PFSK-1 (cell line): ENCODE measurements around the gene LAIR1.

Experiments
- FOXP2 ChIP-seq: optimal IDR thresholded peaks from 2 replicates; pipeline ENCODE3; 2011; ENCODE audit warnings: borderline replicate concordance, control low read depth, inconsistent platforms; ENCODE audit not compliant: insufficient read depth; ENCODE audit errors: extremely low read length, extremely low read depth
- POLR2AphosphoS5 ChIP-seq: IDR thresholded peaks from 2 replicates; pipeline ENCODE4 v1.6.1; 2012; ENCODE audit warnings: low read depth, mild to moderate bottlenecking, control low read depth, low read length, moderate library complexity
- SIN3A ChIP-seq: IDR thresholded peaks from 2 replicates; pipeline ENCODE4 v1.6.1; 2012; ENCODE audit warnings: mild to moderate bottlenecking, low read length, moderate library complexity, borderline replicate concordance; ENCODE audit not compliant: insufficient read depth
- TAF1 ChIP-seq: IDR thresholded peaks from 2 replicates; pipeline ENCODE4 v1.6.1; 2012; ENCODE audit warnings: low read length, control low read depth, borderline replicate concordance; ENCODE audit not compliant: insufficient read depth
- TF ChIP-seq, protein P1 (sequence below), 2 experiments: IDR thresholded peaks; 2 replicates each; pipeline versions ENCODE4 v1.6.1 to v1.8.0; 2011 to 2012; ENCODE audit warnings: low read depth in 2 of 2, low read length in 2 of 2, control low read depth in 1 of 2, inconsistent platforms in 1 of 2, mild to moderate bottlenecking in 1 of 2, moderate library complexity in 1 of 2; ENCODE audit not compliant: insufficient read depth in 1 of 2

Gene LAIR1

DNA sequence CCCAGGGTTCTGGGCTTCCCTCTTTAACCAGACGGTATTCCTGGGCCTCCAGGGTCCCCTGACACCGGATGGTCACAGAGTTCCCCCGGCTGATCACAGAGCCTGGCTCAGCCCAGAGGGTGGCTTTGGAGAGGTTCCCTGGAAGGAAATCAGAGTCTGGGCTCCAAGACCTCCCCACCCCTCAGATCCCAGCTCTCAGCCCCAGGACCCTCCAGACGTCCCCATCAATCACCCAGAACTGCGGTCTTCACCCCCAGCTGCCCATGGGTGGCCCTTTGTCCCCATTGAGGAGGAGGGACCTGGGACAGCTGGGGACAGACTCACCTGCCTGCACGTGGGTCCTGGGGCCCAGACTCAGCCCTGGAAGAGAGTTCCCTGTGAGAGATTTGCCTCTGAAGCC, 52.7 kb downstream of the LAIR1 start:
- no peak for TF ChIP-seq POLR2AphosphoS5
- TF ChIP-seq FOXP2 = no peak
- TF ChIP-seq TAF1 = no peak
- TF ChIP-seq, protein P1, sequence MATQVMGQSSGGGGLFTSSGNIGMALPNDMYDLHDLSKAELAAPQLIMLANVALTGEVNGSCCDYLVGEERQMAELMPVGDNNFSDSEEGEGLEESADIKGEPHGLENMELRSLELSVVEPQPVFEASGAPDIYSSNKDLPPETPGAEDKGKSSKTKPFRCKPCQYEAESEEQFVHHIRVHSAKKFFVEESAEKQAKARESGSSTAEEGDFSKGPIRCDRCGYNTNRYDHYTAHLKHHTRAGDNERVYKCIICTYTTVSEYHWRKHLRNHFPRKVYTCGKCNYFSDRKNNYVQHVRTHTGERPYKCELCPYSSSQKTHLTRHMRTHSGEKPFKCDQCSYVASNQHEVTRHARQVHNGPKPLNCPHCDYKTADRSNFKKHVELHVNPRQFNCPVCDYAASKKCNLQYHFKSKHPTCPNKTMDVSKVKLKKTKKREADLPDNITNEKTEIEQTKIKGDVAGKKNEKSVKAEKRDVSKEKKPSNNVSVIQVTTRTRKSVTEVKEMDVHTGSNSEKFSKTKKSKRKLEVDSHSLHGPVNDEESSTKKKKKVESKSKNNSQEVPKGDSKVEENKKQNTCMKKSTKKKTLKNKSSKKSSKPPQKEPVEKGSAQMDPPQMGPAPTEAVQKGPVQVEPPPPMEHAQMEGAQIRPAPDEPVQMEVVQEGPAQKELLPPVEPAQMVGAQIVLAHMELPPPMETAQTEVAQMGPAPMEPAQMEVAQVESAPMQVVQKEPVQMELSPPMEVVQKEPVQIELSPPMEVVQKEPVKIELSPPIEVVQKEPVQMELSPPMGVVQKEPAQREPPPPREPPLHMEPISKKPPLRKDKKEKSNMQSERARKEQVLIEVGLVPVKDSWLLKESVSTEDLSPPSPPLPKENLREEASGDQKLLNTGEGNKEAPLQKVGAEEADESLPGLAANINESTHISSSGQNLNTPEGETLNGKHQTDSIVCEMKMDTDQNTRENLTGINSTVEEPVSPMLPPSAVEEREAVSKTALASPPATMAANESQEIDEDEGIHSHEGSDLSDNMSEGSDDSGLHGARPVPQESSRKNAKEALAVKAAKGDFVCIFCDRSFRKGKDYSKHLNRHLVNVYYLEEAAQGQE (IDR thresholded peaks at IDR 0.05; ENCODE audit: insufficient read depth in 1 of 2, low read depth in 2 of 2, low read length in 2 of 2) = no peak
- TF ChIP-seq SIN3A = no peak

- TF ChIP-seq, protein P1 (IDR thresholded peaks at IDR 0.05; ENCODE audit: insufficient read depth in 1 of 2, low read depth in 2 of 2, low read length in 2 of 2) = no peak
- TF ChIP-seq SIN3A (no peak), TAF1 (no peak), FOXP2 (no peak), POLR2AphosphoS5 (no peak)
Observed at GRCh38 chr19:54311486-54311885, 53.2 kb downstream of the LAIR1 start.

GRCh38 chr19:54310543-54310942, 54.2 kb downstream of the LAIR1 start:
- TF ChIP-seq TAF1 (no peak), SIN3A (no peak), POLR2AphosphoS5 (no peak), FOXP2 (no peak)
- TF ChIP-seq, protein P1 (IDR thresholded peaks at IDR 0.05; ENCODE audit: insufficient read depth in 1 of 2, low read depth in 2 of 2, low read length in 2 of 2) = no peak

DNA sequence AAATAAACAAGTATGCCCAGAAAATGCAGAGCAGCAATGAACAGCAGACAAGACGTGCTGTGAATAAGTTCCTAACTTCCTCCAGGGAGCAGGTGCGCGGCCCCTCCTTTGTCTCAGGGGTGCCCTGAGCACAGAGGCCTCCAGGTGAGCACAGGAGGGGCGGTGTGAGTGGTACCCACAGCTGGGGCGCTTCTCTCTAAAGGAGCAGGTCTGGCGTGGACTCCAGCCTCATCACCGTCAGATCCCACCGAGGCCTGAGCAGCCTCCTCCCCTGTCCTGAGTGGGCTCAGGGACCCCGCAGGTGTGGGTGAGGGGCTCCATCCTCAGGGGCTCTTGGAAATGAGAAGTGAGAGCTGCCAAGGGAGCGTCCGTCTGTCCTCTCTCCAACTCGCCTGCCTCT, 54.9 kb downstream of the LAIR1 start:
- TF ChIP-seq, protein P1 (IDR thresholded peaks at IDR 0.05; ENCODE audit: insufficient read depth in 1 of 2, low read depth in 2 of 2, low read length in 2 of 2) = no peak
- TF ChIP-seq POLR2AphosphoS5 (no peak), SIN3A (no peak), FOXP2 (no peak), TAF1 (no peak)

DNA sequence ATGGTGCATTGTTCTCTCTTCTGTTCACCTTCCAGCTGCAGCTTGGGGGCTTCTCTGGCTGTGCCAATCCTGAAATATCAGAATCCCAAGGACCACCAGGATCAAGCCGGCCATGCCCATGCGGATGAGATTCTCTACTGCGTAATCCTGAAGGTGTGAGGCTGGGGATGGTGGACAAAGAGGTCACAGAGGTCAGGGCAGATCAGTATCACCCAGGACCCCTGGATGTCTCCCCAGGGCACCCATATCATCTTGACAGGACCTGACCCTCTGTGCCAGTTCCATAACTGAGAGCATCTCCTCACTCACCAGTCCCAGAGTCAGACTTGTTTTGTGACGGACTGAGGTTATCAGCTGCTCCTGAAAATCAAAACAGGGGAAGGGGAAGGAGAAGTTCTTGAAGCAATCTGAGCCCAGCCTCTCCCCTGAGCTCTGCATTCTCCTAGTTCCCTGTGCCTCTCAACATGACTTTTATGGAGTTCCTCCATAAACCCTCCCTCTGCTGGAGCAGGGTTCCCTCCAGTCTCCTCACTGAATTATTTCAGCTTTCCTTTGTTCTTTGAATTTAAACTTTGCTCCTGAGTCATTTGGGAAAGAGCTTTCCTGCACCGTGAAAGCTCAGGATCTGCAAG, 57.2 kb downstream of the LAIR1 start:
- TF ChIP-seq, protein P1 (IDR thresholded peaks at IDR 0.05; ENCODE audit: insufficient read depth in 1 of 2, low read depth in 2 of 2, low read length in 2 of 2) = no peak
- no peak for TF ChIP-seq SIN3A
- no peak for TF ChIP-seq TAF1
- TF ChIP-seq FOXP2 = no peak
- TF ChIP-seq POLR2AphosphoS5 = no peak
